ENCODE measurements around the gene OR2L13.

OR2L13 gene

GRCh38 chr1:248114890-248115289 lies 19.9 kb downstream of the OR2L13 start:
- no peak overlapping the region; the same call in 1 of the 2 replicates for H3K4me3 ChIP-seq (ENCODE audit: low read length)
- no peaks in the 10 kb centered on the region for H3K36me3 ChIP-seq (ENCODE audit: insufficient read depth, low read depth, low read length)
- H3K9ac ChIP-seq (ENCODE audit: low read depth, low read length) = no peak overlapping the region
- H3K27ac ChIP-seq (ENCODE audit: low read length) = no peak overlapping the region
- H3K27me3 ChIP-seq (ENCODE audit: insufficient read depth, low read length) = no peaks in the 10 kb centered on the region
- H3K4me1 ChIP-seq (ENCODE audit: insufficient read depth, low read length) = no peaks in the 10 kb centered on the region
- H3K9me3 ChIP-seq (ENCODE audit: insufficient read depth, low read depth, low read length) = peaks cover 57% of the 10 kb centered on the region

GRCh38 chr1:248127653-248128052 lies 32.7 kb downstream of the OR2L13 start:
- H3K4me3 ChIP-seq (ENCODE audit: low read length) = no peak overlapping the region

GRCh38 chr1:248136811-248137210 lies 41.8 kb downstream of the OR2L13 start:
- no peaks in the 10 kb centered on the region for H3K27me3 ChIP-seq (ENCODE audit: insufficient read depth, low read length)
- no peak overlapping the region for H3K4me3 ChIP-seq (ENCODE audit: low read length)
- H3K27ac ChIP-seq (ENCODE audit: low read length) = no peak overlapping the region
- peaks cover 82% of the 10 kb centered on the region for H3K9me3 ChIP-seq (ENCODE audit: insufficient read depth, low read depth, low read length)
- no peaks in the 10 kb centered on the region for H3K4me1 ChIP-seq (ENCODE audit: insufficient read depth, low read length)
- H3K36me3 ChIP-seq (ENCODE audit: insufficient read depth, low read depth, low read length) = no peaks in the 10 kb centered on the region
- H3K9ac ChIP-seq (ENCODE audit: low read depth, low read length) = no peak overlapping the region

More at GRCh38 chr1:248127653-248128052, 32.7 kb downstream of the OR2L13 start:
- peaks cover 96% of the 10 kb centered on the region for H3K9me3 ChIP-seq (ENCODE audit: insufficient read depth, low read depth, low read length)
- H3K9ac ChIP-seq (ENCODE audit: low read depth, low read length) = no peak overlapping the region
- no peak overlapping the region for H3K27ac ChIP-seq (ENCODE audit: low read length)
- no peaks in the 10 kb centered on the region for H3K36me3 ChIP-seq (ENCODE audit: insufficient read depth, low read depth, low read length)
- H3K4me1 ChIP-seq (ENCODE audit: insufficient read depth, low read length) = no peaks in the 10 kb centered on the region
- H3K27me3 ChIP-seq (ENCODE audit: insufficient read depth, low read length) = no peaks in the 10 kb centered on the region

GRCh38 chr1:248140846-248141245 lies 45.9 kb downstream of the OR2L13 start:
- no peak overlapping the region for H3K4me3 ChIP-seq (ENCODE audit: low read length)
- peaks cover 81% of the 10 kb centered on the region for H3K9me3 ChIP-seq (ENCODE audit: insufficient read depth, low read depth, low read length)
- no peaks in the 10 kb centered on the region for H3K36me3 ChIP-seq (ENCODE audit: insufficient read depth, low read depth, low read length)
- no peaks in the 10 kb centered on the region for H3K4me1 ChIP-seq (ENCODE audit: insufficient read depth, low read length)
- H3K27ac ChIP-seq (ENCODE audit: low read length) = no peak overlapping the region
- H3K27me3 ChIP-seq (ENCODE audit: insufficient read depth, low read length) = no peaks in the 10 kb centered on the region
- no peak overlapping the region for H3K9ac ChIP-seq (ENCODE audit: low read depth, low read length)

GRCh38 chr1:248143311-248143710 lies 48.3 kb downstream of the OR2L13 start:
- Histone ChIP-seq H3K36me3 (ENCODE audit: insufficient read depth, low read depth, low read length) (no peaks in the 10 kb centered on the region), H3K4me1 (ENCODE audit: insufficient read depth, low read length) (no peaks in the 10 kb centered on the region), H3K9me3 (ENCODE audit: insufficient read depth, low read depth, low read length) (peaks cover 92% of the 10 kb centered on the region), H3K4me3 (ENCODE audit: low read length) (no peak overlapping the region), H3K27ac (ENCODE audit: low read length) (no peak overlapping the region), H3K27me3 (ENCODE audit: insufficient read depth, low read length) (no peaks in the 10 kb centered on the region), H3K9ac (ENCODE audit: low read depth, low read length) (no peak overlapping the region)

GRCh38 chr1:248144513-248145198 lies 49.7 kb downstream of the OR2L13 start, which contains the start of gene OR2M5:
OR2M5 (plus strand) TSS chr1:248145148; CDS start chr1:248145148, 0 bp downstream.
- no peak within 1 kb of the TSS for H3K27ac ChIP-seq (ENCODE audit: low read length)
- H3K4me3 ChIP-seq (ENCODE audit: low read length) = no peak within 1 kb of the TSS
- no peaks in the 10 kb centered on the region for H3K27me3 ChIP-seq (ENCODE audit: insufficient read depth, low read length)
- H3K9me3 ChIP-seq (ENCODE audit: insufficient read depth, low read depth, low read length) = peaks cover 94% of the 10 kb centered on the region
- no peak within 1 kb of the TSS for H3K9ac ChIP-seq (ENCODE audit: low read depth, low read length)
- no peaks in the 10 kb centered on the region for H3K36me3 ChIP-seq (ENCODE audit: insufficient read depth, low read depth, low read length)
- H3K4me1 ChIP-seq (ENCODE audit: insufficient read depth, low read length) = no peaks in the 10 kb centered on the region

All from iPS-20b (cell line).